Umbilical cord (tissue), 2 donors: ENCODE data around the gene F11. TPM values are rescaled to one million over a fixed set of nuclear protein-coding genes. Genes with fewer than 3 reads are reported as not detected.
"Not testable (repeated sequence)": the region's sequence is repeated elsewhere in the genome, so short reads cannot be mapped to it uniquely, and the experiment has no call there.

Experiments used
- DNase-seq: peaks from one replicate; pipeline ENCODE4 v3.0.0-alpha.2; 2015; ENCODE audit warnings: low spot score
- total RNA-seq: library from RNA; depleted of rRNA; stranded (reverse); fragments of >200 nt; gene quantifications from one replicate; pipeline ENCODE4 v1.2.3, GENCODE V29; 2014; ENCODE audit warnings: low replicate concordance; ENCODE audit not compliant: insufficient read depth

F11 gene
- total RNA-seq: not detected

- no peak for DNase-seq
These were observed at the start of gene F11 for GRCh38 chr4:186265683-186266652. Gene F11 (plus strand): TSS chr4:186266189. CDS start chr4:186267137, 948 bp downstream.

GRCh38 chr4:186216465-186217024 lies 49.4 kb upstream of the F11 start:
- DNase-seq: no peak

GRCh38 chr4:186217733-186218293 lies 48.2 kb upstream of the F11 start:
- no peak for DNase-seq

GRCh38 chr4:186221624-186222023 lies 44.4 kb upstream of the F11 start:
- DNase-seq: no peak

GRCh38 chr4:186225848-186226247 lies 40.1 kb upstream of the F11 start:
- no peak for DNase-seq

GRCh38 chr4:186226521-186227189 lies 39.3 kb upstream of the F11 start:
- no peak for DNase-seq

- DNase-seq: no peak
These were observed 38.8 kb upstream of the F11 start, which contains the start of gene KLKB1 for GRCh38 chr4:186227221-186227620. Gene KLKB1 (plus strand): TSS chr4:186227507. CDS start chr4:186228196, 689 bp downstream.

- DNase-seq: no peak
These were observed 38.1 kb upstream of the F11 start for GRCh38 chr4:186227744-186228513.

- DNase-seq: no peak
These were observed 37.5 kb upstream of the F11 start for GRCh38 chr4:186228514-186228894.

- DNase-seq: no peak
These were observed 31.6 kb upstream of the F11 start for GRCh38 chr4:186234367-186234766.

- no peak for DNase-seq
These were observed 29.9 kb upstream of the F11 start for GRCh38 chr4:186236126-186236525.

GRCh38 chr4:186240452-186240847 lies 25.5 kb upstream of the F11 start:
- no peak for DNase-seq

GRCh38 chr4:186240848-186241491 lies 25.0 kb upstream of the F11 start:
- DNase-seq: no peak

GRCh38 chr4:186241616-186242015 lies 24.4 kb upstream of the F11 start:
- DNase-seq: no peak

- DNase-seq: not testable (repeated sequence)
These were observed 24.0 kb upstream of the F11 start for GRCh38 chr4:186242031-186242430.

GRCh38 chr4:186243331-186243730 lies 22.7 kb upstream of the F11 start:
- no peak for DNase-seq

- no peak for DNase-seq
These were observed 21.2 kb upstream of the F11 start for GRCh38 chr4:186244835-186245234.

GRCh38 chr4:186247062-186247752 lies 18.8 kb upstream of the F11 start:
- not testable (repeated sequence) for DNase-seq

GRCh38 chr4:186248643-186249042 lies 17.3 kb upstream of the F11 start:
- DNase-seq: no peak
